DMS 273 treated with DMSO at 0.1 percent for 48 hours (cell line): ENCODE data around the gene NEURL4.
"Not testable (repeated sequence)": the region's sequence is repeated elsewhere in the genome, so short reads cannot be mapped to it uniquely, and the experiment has no call there.

ENCODE experiments used
- DNase-seq: peaks from one replicate; lab custom pipeline; 2025; lab: John Stamatoyannopoulos, UW

NEURL4 gene

DNA sequence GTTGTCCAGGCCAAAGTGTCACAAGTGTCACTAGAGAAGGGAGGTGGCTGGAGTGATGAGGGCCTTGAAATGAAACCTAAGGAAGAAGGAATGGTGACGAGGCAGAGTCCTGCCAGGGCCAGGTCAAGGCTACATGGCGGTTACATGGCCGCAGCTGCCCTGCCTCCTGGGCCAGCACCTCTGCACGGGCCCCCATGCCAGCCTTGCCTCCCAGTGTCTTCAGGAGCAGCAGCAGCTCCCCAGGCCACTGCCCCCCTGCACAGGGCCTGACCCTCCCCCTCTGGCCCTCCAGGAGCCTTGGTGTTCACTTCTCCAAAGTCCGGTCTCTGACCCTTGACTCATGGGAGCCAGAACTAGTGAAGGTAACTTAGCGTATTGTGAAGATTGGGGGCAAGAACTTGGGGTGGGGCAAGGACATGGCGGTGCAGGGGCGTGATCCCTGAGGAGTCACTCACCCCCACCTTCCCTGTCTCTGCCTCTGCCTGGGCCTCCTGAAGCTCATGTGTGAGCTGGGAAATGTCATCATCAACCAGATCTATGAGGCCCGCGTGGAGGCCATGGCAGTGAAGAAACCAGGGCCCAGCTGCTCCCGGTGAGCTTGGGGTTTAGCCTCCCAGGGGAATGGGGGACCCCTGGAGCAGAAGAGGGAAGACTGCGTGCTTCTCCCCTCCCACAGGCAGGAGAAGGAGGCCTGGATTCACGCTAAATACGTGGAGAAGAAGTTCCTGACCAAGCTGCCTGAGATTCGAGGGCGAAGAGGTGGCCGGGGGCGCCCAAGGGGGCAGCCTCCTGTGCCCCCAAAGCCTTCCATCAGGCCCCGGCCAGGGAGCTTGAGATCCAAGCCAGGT, 18.7 kb upstream of the NEURL4 start:
- DNase-seq: no peak

DNA sequence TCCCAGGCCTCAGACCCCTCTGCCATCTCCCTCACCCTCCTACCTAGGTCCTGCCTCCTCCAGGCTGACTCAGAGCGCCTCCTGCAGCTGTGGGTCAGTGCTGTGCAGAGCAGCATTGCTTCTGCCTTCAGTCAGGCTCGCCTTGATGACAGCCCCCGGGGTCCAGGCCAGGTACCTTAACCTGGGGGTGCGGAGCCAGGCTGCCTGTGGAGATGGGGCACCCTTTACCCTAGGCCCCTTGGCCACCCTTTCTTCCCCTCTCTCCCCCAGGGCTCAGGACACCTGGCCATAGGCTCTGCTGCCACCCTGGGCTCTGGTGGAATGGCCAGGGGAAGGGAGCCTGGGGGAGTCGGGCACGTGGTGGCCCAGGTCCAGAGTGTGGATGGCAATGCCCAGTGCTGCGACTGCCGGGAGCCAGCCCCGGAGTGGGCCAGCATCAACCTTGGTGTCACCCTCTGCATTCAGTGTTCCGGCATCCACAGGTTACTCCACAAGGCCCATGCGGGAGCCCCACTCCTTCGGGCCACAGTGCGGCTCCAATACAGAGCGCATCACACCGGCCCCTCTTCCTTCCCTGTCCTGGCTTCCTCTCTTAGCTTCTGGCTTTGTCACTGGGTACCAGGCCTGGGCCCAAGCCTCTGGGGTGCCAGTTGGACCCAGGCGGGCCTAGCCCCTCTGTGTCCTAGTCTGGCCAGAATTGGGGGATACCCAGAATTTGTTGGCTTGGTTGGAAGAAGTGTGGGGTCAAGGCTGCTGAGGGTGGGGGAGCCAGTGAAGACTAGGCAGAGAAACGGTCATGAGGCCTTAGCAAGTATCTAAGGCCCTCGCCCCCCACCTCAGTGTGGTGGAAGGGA, 17.9 kb upstream of the NEURL4 start:
- no peak for DNase-seq

DNA sequence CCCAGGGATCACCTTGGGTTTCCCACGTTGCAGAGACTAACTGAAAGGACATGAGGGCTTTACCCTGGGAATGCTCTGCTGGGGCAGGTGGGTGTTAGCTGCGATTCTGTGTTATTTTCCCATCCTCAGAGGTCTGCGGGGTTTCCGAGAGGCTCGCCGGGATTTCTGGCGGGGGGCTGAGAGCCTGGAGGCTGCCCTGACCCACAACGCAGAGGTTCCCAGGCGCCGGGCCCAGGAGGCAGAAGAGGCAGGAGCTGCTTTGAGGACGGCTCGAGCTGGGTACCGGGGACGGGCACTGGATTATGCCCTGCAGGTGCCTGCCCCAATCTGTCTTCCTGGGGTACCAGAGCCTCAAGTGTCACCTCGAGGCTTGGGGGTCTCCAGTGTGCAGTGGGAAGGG, 14.1 kb upstream of the NEURL4 start:
- DNase-seq: no peak

DNA sequence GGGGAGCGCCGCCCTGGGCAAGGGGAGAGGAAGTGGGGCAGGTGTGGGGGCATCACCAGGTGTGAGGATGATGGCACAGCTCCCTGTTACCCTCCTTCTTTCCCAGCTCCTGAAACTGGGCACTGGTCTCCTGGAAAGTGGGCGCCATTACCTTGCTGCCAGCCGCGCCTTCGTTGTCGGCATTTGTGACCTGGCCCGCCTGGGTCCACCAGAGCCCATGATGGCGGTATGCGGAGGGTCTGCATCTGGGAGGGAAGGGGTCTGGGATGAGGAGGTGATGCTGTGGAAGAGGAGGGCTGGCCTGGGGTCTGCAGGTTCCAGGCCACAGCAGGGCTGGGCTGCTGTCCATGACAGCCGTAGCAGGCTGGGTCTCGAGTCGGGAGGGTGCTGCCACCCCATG, 12.7 kb upstream of the NEURL4 start:
- DNase-seq: no peak

DNA sequence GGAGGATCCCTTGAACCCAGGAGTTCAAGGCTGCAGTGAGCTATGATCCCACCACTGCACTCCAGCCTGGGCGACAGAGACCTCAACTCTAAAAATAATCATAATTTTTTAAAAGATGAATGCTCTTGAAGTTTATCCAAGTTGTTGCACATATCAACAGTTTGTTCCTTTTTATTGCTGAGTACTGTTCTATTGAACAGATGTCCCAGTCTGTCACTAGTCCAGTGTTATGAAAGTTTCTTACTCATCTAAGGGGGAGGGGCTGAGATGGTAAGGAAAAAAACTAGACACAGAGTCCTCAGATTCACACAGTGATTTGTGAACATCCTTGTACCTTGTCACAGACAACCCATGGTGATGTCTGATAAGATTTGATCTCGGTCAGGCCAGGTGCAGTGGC, 11.0 kb upstream of the NEURL4 start:
- no peak for DNase-seq

DNA sequence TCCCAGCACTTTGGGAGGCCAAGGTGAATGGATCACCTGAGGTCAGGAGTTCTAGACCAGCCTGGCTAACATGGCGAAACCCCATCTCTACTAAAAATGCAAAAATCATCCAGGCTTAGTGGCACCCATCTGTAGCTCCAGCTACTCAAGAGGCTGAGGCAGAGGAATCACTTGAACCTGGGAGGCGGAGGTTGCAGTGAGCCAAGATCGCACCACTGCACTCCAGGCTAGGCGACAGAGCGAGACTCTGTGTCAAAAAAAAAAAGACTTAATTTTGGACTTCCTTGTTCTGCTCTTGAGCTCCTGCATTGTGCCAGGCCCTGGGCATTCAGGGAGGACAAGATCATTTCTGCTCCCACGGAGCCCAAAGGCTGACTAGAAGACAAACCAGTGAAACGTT, 8.5 kb upstream of the NEURL4 start:
- DNase-seq: not testable (repeated sequence)

DNA sequence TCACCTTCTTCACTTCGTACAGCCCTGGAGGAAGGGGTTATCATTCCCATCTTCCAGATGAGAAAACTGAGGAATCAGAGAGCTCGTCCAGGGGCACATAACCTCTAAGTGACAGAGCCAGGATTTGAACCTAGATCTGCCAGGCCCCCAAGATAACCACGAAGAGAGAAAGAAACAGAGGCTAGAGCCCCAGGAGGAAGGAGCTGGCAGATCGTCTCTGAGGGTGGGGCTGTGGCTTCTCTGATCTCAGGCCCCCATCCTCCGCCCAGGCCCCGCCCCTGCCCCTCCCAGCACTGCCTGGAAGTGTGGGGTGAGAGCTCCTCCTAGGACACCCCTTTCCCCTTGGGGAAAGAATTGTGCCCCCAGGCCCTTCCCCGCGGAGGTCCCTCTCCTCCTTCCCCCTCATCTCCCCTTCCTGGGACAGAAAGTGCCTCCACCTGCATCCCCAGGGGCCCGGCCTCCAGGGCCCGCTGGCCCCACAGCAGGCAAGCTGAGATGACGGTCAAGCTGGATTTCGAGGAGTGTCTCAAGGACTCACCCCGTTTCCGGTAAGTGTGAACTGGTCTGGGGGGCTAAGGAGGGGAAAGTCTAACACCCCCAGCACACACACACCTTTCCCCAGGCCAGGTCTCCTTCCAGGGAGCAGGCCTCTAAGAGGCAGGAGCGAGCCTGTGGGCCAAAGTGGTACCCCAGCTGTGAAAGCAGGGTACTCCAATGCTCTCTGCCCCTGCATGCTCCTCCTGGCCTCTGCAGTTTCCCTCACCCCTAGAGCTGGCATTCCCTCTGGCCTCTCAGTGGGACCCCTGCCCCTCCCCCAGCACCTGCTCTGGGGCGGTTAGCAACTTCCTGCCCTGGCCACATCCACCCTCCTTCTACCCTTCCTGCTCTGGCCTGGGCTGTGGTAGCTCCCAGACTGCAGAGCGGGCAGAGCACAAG, 7.4 kb upstream of the NEURL4 start, which contains the start of gene ACAP1:
Gene ACAP1 (plus strand): TSS at position 290 of the 936 bp plus-strand sequence. CDS start 206 bp downstream, at position 496.
- no peak for DNase-seq

DNA sequence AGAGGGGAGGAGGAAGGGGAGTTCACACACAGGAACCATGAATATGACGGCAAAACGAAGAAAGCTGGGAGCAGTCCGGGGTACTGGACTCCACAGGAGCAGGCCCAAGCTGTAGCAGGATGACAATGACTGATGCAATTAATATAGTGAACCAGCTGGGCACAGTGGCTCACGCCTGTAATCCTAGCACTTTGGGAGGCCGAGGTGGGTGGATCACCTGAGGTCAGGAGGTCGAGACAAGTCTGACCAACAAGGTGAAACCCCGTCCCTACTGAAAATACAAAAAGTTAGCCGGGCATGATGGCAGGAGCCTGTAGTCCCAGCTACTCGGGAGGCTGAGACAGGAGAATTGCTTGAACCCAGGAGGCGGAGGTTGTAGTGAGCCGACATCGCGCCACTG, 6.6 kb upstream of the NEURL4 start:
- not testable (repeated sequence) for DNase-seq

DNA sequence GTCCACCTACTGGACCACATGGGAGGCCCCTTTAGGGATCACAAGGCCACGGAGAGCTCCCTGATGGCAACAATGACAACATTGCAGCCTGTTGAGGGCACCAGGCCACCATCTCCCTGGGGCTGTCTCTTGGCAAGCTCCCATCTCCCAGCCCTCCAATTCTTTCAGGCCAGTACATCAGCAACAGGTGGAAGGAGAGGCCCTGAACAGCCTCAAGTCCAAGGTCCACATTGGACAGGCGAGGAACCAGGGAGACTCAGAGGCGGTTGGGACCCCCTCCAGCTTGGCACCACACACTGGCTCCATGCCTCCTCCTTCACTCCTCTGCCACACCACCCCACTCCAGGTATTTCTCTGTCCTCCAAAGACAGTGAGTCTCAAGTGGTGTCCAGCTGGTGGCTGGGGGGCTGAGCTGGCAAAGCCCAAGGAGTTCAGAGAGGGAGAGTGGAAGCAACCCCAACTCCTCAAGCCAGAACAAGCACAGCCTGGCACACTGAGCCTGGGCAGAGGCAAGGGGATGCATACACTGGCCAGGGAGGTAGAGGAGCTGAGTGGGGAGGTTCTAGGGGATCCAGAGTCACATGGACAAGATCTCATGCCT, 5.9 kb upstream of the NEURL4 start:
- DNase-seq: no peak

DNA sequence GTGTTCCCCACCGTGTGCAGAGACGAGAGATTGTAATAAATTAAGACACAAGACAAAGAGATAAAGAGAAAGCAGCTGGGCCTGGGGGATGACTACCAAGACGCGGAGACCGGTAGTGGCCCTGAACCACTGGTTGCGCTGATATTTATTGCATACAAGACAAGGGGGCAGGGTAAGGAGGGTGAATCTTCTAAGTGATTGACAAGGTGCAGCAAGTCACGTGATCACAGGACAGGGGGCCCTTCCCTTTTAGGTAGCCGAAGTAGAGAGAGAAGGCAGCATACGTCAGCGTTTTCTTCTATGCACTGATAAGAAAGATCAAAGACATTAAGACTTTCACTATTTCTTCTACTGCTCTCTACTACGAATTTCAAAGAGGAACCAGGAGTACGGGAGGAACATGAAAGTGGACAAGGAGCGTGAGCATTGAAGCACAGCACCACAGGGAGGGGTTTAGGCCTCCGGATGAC, 3.5 kb upstream of the NEURL4 start:
- not testable (repeated sequence) for DNase-seq

DNA sequence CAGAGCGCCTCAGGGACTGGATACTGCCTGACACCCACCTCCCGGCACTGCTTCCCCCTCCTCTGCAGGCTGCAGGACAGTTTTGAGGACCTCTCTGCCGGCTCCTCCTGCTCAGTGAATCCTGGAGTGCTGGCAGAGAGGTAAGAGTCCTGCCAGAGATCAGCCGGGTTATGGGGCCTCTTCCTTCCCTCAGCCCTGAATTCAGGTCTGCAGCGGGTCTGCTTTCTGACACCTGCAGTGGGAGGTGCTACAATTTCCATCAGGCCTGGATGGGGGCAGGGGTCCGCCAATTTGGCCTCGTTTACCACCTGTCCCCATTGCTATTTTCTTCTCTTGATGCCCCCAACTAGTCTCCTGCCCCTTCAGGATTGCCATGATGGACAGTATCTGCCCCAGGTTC, 3.0 kb upstream of the NEURL4 start:
- DNase-seq: no peak

DNA sequence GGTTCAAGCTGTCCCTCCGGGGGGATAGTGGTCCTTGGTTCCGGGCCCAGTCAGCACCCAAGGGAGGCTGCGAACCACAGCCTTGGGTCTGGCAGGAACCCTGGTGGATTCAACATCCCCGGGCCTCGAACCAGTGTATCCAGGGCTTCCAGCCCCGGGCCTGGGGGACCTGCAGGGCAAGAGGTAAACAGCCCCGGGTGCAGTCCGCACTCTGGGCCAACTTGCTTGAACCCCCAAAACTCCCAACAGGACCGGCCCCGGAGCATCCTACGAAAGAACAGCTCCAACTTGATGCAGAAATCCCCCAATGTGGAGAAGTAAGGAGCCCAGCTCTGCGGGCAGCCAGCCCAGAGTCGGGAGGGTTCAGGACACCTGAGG, 1.5 kb upstream of the NEURL4 start:
- no peak for DNase-seq

DNA sequence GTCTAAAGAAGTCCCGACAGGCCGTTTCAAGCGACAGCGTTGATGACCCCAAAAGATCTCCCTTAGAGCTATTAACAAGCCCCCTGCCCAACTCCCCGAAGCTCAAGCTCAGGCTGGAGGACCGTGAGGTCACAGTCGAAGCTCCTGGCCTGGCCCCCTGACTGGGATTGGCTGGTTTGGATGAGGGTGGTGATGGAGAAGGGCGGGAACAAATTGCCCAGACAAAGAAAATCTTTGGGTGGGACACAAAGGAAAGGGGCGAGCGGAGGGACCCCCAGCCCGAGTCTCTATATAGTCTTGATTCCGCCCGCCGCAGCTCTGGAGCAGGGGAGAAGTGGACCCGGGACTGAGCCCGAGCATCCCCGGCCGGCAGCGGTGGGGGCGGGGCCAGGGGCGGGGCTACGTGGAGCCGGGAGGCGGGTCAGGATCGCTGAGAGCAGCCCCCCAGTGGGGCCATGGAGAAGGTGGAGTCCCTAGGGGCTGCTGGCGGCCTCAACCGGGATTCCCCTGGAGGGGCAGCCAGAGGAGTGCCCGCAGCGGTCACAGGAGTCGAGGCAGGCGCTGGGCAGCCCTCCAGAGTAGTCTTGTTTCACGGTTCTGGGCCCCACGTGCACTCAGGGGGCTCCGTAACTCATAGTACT, 982 bp upstream of the NEURL4 start:
- no peak for DNase-seq

DNA sequence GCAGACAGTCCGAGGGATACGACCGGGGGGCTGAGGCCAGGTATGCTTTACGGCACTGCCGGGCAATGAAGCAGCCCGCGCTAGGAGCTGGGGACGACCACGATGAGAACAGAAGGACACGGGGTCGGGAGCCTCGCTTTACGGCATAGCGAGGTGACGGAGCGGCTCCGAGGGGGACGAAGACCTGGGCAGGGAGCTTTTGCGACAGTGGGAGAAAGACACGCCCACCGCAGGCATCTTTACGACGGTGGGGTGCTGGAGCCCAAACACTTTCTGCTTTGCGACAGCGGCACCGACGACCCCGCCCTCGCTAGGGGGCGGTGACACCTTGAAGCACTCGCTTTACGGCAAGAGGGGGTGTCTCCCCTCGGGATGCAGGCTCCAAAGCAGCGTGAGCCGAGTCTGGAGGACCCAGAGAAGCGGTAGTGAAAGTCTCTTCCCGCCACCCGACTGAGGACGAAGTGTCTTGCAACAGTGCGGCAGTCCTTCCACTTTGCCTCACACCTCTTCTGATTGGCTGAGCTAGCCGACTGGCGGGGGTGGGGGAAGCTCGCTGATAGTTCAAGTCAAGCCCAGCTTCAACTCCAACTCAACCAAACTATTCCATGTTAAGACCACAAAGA, 350 bp upstream of the NEURL4 start:
- DNase-seq: peak; percentile 90

DNA sequence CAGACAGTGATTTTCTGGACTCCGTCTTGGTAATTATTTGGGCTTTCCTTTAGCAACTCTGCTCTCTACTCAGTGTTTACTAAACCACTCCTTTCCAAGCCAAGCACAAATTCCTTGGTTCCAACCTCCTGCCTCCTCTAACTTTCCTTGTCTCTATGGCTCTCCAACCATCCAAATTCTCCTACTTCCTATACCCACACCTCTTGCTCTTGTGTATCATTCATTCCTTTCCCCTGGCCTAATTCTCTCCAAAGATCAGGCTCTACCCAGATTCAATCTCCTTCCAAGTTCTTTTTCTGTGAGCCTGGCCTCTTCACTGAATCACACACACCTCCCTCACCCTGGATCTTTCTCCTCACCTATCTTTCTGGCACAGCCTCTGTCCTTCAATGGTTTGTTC, 1.1 kb downstream of the NEURL4 start:
- DNase-seq: no peak

DNA sequence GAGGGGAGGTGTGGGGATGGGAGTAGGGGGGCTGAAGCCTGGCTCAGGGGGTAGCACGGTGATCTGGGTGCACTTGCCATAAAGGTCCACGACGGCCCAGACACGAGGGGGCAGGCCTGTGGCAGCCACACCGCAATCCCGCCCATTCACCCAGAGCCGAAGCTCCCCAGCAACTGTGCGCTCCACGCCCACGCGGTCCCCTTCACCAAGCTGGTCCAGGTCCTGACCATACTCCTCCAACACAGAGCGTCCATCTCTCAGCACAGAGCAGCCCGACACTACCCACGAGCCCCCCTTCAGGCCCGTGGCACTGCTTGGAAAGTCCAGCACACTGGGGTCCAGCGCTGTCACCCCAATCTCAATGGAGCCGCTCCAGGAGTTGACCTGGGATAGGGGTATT, 1.6 kb downstream of the NEURL4 start:
- DNase-seq: no peak

DNA sequence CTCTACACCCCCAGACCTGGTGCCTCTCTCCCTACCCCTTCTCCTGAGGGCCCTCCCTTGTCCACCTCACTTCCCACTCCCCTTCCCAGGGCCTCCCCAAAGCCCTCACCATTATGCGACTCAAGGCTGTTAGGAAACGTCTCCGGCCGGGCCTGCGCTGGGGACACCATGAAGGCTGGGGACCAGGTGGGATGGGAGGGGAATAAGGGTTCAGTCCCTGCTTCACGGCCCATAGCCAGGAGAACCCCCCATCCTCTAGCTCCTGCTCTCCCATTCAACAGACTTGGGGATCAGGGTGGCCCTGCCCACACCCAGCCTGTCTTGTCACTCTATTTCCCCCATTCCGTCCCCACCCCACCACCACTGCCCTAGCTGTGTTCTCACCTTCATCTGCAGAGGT, 2.1 kb downstream of the NEURL4 start:
- no peak for DNase-seq

DNA sequence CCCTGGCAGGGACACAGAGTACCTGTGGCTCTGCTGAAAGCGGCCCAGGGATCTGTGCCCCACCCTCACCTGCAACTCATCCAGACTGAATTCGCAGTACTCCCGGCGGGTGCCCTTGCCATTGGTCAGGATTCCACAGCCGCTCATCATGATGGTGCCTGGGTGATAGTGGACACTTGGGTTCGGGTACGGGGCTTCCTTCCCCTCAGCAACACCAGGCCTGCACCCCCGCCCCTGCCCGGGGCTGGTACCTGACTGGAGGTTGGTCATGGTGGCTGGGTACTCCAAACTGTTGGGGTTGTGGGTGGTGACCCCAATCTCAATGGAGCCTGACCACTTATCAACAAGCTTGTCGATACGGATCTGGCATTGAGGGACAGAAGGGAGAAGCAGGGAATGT, 2.9 kb downstream of the NEURL4 start:
- DNase-seq: no peak

DNA sequence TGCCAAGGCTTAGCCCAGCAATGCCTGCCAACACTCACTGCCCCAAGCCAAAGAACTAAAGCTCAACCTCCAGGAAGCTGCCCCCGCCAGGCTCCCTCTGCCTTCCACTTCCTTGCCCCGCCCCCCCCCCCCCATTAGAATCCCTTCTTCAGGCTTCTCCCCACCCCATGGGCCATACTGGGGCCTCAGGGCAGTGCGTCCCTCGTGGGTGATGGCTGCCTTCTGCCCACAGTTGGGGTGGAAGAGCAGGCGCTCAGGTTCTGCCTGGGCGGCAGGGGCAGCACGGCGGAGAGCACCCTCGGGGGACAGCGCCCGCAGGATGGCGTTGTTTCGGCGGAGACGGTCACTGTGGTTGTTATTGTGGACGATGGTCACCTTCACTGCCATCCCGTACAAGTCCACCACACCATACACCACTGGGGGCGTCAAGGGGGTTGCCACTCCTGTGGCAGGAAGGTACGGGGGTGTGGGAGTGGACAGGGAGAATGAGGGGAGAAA, 4.1 kb downstream of the NEURL4 start:
- no peak for DNase-seq

DNA sequence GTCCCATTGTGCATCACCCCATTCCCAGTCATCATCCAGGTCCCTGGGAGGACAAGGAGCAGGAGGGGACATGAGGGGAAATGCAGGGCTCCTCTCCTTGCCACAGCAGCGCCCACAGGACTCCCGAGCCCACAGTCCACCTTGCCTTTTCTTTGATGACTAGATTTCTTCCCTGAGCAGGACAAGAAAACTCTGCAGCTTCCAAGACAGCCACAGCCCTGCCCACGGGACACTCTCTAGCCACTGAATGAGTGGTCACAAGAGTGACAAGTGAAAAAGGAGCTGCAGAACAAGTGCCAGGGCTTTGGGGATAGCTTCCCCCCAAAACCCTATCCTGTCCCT, 4.7 kb downstream of the NEURL4 start:
- no peak for DNase-seq
